D721Med (cell line): ENCODE results near the gene MFNG.

ENCODE experiments used
- DNase-seq: peaks from one replicate; pipeline ENCODE4 v3.0.0; 2011; ENCODE audit warnings: low spot score; ENCODE audit not compliant: insufficient read length
- FAIRE-seq: peaks from 2 replicates; lab custom pipeline; 2011; peaks lifted over from hg19 to GRCh38; lab: Jason Lieb, UNC
- TF ChIP-seq, protein P1 (sequence below): IDR thresholded peaks from 2 replicates; pipeline ENCODE4 v1.5.1; 2012; ENCODE audit warnings: mild to moderate bottlenecking, control low read depth; ENCODE audit not compliant: insufficient read depth; ENCODE audit errors: missing control alignments

The MFNG gene

GRCh38 chr22:37426706-37427134 is 59.5 kb downstream of the MFNG start:
- DNase-seq (no peak), FAIRE-seq (no peak)
- TF ChIP-seq, protein P1, sequence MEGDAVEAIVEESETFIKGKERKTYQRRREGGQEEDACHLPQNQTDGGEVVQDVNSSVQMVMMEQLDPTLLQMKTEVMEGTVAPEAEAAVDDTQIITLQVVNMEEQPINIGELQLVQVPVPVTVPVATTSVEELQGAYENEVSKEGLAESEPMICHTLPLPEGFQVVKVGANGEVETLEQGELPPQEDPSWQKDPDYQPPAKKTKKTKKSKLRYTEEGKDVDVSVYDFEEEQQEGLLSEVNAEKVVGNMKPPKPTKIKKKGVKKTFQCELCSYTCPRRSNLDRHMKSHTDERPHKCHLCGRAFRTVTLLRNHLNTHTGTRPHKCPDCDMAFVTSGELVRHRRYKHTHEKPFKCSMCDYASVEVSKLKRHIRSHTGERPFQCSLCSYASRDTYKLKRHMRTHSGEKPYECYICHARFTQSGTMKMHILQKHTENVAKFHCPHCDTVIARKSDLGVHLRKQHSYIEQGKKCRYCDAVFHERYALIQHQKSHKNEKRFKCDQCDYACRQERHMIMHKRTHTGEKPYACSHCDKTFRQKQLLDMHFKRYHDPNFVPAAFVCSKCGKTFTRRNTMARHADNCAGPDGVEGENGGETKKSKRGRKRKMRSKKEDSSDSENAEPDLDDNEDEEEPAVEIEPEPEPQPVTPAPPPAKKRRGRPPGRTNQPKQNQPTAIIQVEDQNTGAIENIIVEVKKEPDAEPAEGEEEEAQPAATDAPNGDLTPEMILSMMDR, result no peak

GRCh38 chr22:37425800-37426705 is 60.1 kb downstream of the MFNG start:
- TF ChIP-seq, protein P1, result no peak
- DNase-seq (no peak), FAIRE-seq (no peak)

GRCh38 chr22:37425369-37425768 is 60.8 kb downstream of the MFNG start:
- DNase-seq, result no peak
- no peak for FAIRE-seq
- TF ChIP-seq, protein P1, result no peak

DNA sequence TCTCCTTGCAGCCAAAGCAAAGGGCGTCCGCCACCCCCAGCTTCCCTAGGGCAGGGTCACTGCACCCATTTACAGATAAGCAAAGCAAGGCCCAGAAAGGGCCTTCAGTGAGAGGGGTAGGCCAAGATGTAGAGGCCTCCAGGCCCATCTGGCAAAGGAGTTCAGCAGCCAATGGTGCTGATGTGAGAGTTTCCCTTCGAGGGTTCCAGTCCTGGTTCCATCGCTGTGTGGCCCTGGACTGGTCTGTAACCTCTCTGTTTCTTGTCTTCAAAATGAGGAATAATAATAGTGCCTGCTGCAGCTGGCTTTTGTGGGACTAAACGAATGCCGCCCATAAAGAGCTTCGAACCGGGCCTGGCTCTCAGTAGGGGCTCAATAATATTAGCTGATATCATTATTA is 62.9 kb downstream of the MFNG start:
- FAIRE-seq, result no peak
- no peak for DNase-seq

DNA sequence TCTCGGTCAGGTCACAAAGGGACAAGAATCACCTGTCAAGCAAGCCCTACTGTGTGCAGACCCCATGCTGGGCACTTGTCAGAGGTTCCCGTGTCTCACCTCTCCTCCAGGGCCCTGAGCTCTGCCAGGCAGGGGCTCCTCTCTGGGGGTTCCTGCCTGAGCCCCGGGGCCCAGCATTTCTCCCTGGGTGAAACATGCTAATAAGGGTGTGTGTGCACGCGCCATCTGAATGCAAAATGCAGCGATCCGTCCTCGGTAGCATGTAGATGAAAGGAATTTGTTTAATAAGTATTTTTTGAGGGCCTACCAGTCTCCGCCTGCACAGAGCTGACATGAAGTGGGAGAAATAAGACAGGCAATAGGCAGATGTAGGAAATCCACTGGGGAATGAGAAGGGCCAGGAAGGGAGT is 64.7 kb downstream of the MFNG start:
- FAIRE-seq (no peak), DNase-seq (no peak)
- TF ChIP-seq, protein P1, result no peak

More for the DNA sequence above, 62.9 kb downstream of the MFNG start:
- TF ChIP-seq, protein P1, result no peak

DNA sequence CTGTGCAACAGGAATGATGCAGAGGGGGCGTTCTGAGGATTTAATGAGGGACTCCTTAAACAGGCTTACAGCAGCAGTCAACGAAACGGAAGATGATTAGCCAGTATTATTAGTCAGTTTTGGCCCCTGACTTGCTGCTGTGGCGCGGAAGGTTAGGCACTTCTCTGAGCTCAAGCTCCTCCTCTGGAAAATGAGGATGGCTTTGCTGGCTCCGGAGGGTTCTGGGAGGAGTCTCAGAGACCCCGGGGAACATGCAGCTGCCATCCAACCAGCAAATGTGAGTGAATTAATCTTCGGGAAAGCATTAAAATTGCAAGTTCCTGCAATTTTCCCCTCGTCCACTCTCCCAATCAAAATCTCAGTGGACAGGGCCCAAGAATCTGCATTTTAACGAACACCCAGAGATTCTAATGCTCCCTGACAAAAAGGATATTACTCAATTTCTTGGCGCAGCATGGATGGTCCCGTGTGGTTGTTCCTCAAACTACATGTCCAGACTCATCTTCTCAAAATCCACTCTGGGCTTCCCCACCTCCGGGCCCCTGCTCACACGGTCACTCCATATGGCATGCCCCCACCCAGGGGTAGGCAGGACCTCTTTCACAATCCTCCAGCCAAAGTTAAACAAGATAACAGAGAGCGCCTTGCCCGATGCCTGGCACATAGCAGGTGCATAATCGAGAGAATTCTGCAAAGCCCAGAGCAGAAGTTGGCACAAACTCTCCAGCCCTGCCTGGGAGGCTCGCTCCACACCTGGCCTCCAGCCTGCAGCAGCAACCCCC is 65.3 kb downstream of the MFNG start:
- TF ChIP-seq, protein P1, result no peak
- DNase-seq, result no peak
- FAIRE-seq, result no peak
